Parathyroid adenoma (tissue), 2 donors: ENCODE data around the gene BANF1.

Experiments
- H2AFZ ChIP-seq: fragments of 300-600 bp; sonication (generic); one replicate; pipeline ENCODE4 v1.7.0; 2017; ENCODE audit warnings: antibody characterized with exemption, mild to moderate bottlenecking
- H3K27ac ChIP-seq: fragments of 300-600 bp; sonication (generic); one replicate; pipeline ENCODE4 v1.7.0; 2017
- H3K27me3 ChIP-seq: fragments of 300-600 bp; sonication (generic); one replicate; pipeline ENCODE4 v1.7.0; 2017; ENCODE audit warnings: low read length; ENCODE audit not compliant: control insufficient read depth, insufficient read depth
- H3K36me3 ChIP-seq: fragments of 300-600 bp; sonication (generic); one replicate; pipeline ENCODE4 v1.7.0; 2017; ENCODE audit warnings: low read length; ENCODE audit not compliant: control insufficient read depth, insufficient read depth
- H3K4me1 ChIP-seq: fragments of 300-600 bp; sonication (generic); one replicate; pipeline ENCODE4 v1.7.0; 2017; ENCODE audit warnings: control low read depth
- H3K4me2 ChIP-seq: fragments of 300-600 bp; sonication (generic); one replicate; pipeline ENCODE4 v1.7.0; 2017; ENCODE audit warnings: low read length
- H3K4me3 ChIP-seq: fragments of 300-600 bp; sonication (generic); one replicate; pipeline ENCODE4 v1.7.0; 2017; ENCODE audit warnings: low read depth, low read length
- H3K79me2 ChIP-seq: fragments of 300-600 bp; sonication (generic); one replicate; pipeline ENCODE4 v1.7.0; 2017; ENCODE audit warnings: control low read depth
- H3K9ac ChIP-seq: fragments of 300-600 bp; sonication (generic); one replicate; pipeline ENCODE4 v1.7.0; 2017; ENCODE audit warnings: mild to moderate bottlenecking
- H3K9me3 ChIP-seq: fragments of 300-600 bp; sonication (generic); one replicate; pipeline ENCODE4 v1.7.0; 2017; ENCODE audit warnings: low read length; ENCODE audit not compliant: control insufficient read depth
- CTCF ChIP-seq: fragments of 300-600 bp; sonication (generic); IDR thresholded peaks from one replicate; pipeline ENCODE4 v1.7.0; 2017; ENCODE audit warnings: antibody characterized with exemption, mild to moderate bottlenecking
- donor health status: primary hyperparathyroidism.

Gene BANF1

GRCh38 chr11:66015454-66015881, 13.2 kb downstream of the BANF1 start:
- H3K9ac ChIP-seq: no peak overlapping the region
- no peak for TF ChIP-seq CTCF

GRCh38 chr11:66015936-66016792, 13.9 kb downstream of the BANF1 start:
- Histone ChIP-seq H3K4me1 (peaks cover 14% of the 10 kb centered on the region), H3K9me3 (no peaks in the 10 kb centered on the region), H3K4me3 (no peak overlapping the region), H3K79me2 (no peaks in the 10 kb centered on the region), H2AFZ (peak overlapping the region; percentile 56), H3K4me2 (no peak overlapping the region), H3K36me3 (no peaks in the 10 kb centered on the region), H3K27me3 (no peaks in the 10 kb centered on the region), H3K27ac (peak overlapping the region; percentile 92), H3K9ac (no peak overlapping the region)
- no peak for TF ChIP-seq CTCF

More at GRCh38 chr11:66015454-66015881, 13.2 kb downstream of the BANF1 start:
- Histone ChIP-seq H3K4me2 (no peak overlapping the region), H3K4me3 (no peak overlapping the region), H2AFZ (peak overlapping the region; percentile 56), H3K36me3 (no peaks in the 10 kb centered on the region), H3K27ac (peak overlapping the region; percentile 92), H3K4me1 (peaks cover 14% of the 10 kb centered on the region), H3K9me3 (no peaks in the 10 kb centered on the region), H3K79me2 (no peaks in the 10 kb centered on the region), H3K27me3 (no peaks in the 10 kb centered on the region)

- Histone ChIP-seq H2AFZ (peak overlapping the region; percentile 56), H3K9ac (no peak overlapping the region), H3K27ac (peak overlapping the region; percentile 92), H3K9me3 (no peaks in the 10 kb centered on the region), H3K4me2 (no peak overlapping the region), H3K4me1 (peaks cover 11% of the 10 kb centered on the region), H3K79me2 (no peaks in the 10 kb centered on the region), H3K27me3 (no peaks in the 10 kb centered on the region), H3K4me3 (no peak overlapping the region), H3K36me3 (no peaks in the 10 kb centered on the region)
- no peak for TF ChIP-seq CTCF
Measured at GRCh38 chr11:66016793-66017177, 14.5 kb downstream of the BANF1 start.

- Histone ChIP-seq H3K36me3 (no peaks in the 10 kb centered on the region), H2AFZ (no peak overlapping the region), H3K27ac (no peak overlapping the region), H3K9me3 (no peaks in the 10 kb centered on the region), H3K27me3 (no peaks in the 10 kb centered on the region), H3K4me1 (peaks cover 11% of the 10 kb centered on the region), H3K4me3 (no peak overlapping the region), H3K9ac (no peak overlapping the region), H3K79me2 (no peaks in the 10 kb centered on the region), H3K4me2 (no peak overlapping the region)
- TF ChIP-seq CTCF: no peak
Measured at GRCh38 chr11:66017321-66017720, 15.0 kb downstream of the BANF1 start.

DNA sequence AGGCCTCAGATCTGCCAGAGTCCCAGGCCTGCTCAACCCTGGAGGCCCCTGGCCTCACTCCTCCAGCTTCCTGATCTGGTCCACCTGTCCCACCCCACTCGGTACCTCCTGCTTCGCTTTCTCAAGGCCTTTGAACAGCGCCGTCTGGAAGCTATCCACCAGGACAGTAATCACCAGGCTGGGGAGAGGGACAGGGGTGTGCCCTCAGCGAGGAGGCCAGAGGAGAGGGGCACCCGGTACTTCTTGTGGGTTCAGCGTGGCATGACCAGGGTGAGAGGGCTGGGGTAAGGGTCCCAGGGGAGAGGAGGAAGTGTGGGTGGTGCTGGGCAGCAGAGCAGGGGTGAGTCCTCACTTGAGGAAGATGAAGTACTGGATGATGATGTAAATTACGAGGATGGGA, 17.9 kb downstream of the BANF1 start:
- Histone ChIP-seq H3K4me1 (peaks cover 11% of the 10 kb centered on the region), H3K4me3 (no peak overlapping the region), H3K9me3 (no peaks in the 10 kb centered on the region), H3K27me3 (no peaks in the 10 kb centered on the region), H2AFZ (no peak overlapping the region), H3K9ac (no peak overlapping the region), H3K36me3 (no peaks in the 10 kb centered on the region), H3K79me2 (no peaks in the 10 kb centered on the region), H3K4me2 (no peak overlapping the region), H3K27ac (no peak overlapping the region)
- TF ChIP-seq CTCF: no peak
